ENCODE results near the gene CHRDL2. TPM values are rescaled to one million over a fixed set of nuclear protein-coding genes. Genes with fewer than 3 reads are reported as not detected.

Gene CHRDL2
- total and polyA plus RNA-seq, 7 experiments from 2014 or later = not detected

DNA sequence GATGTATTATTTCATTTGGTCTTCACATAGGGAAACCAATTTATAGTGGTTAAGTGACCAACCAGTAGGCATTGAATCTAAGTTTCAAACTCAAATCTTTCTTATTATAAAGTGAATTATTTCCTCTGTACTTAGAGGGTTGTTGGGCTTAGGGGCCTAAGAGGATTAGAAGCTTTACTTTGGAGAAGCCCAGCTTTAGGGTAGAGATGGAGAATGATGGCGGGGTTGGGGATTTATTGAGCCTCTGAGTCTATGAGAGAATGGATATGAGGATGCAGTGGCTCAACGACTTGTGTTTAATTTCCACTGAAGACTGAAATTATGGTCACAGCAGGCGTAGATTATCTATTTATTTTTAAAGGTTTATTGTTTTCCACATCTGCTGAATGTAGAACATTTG is 55.5 kb downstream of the CHRDL2 start:
- Histone ChIP-seq H3K27me3 (ENCODE audit: control insufficient read depth in 2 of 2, insufficient read depth in 2 of 2, low read length in 2 of 2) (no peaks in the 10 kb centered on the region), H3K9me3 (ENCODE audit: control insufficient read depth in 2 of 3, low read length in 3 of 3) (no peaks in the 10 kb centered on the region), H3K4me3 (ENCODE audit: low read length) (no peak overlapping the region), H3K36me3 (ENCODE audit: control insufficient read depth in 2 of 3, insufficient read depth in 3 of 3, low read length in 3 of 3) (no peaks in the 10 kb centered on the region), H3K27ac (ENCODE audit: low read depth, low read length) (no peak overlapping the region), H3K4me1 (ENCODE audit: control insufficient read depth in 2 of 2, insufficient read depth in 2 of 2, low read length in 2 of 2) (no peaks in the 10 kb centered on the region)
- H3K9me3 Mint-ChIP-seq = peaks cover 0 to 2% (median 0%) of the 10 kb centered on the region in 11 donors
- CTCF ChIA-PET = no interaction called here
- no peaks in the 10 kb centered on the region for H3K4me1 Mint-ChIP-seq
- no peak overlapping the region for H3K27ac Mint-ChIP-seq
- H3K36me3 Mint-ChIP-seq = peaks cover 0 to 5% (median 0%) of the 10 kb centered on the region in 5 donors
- POLR2A ChIA-PET = no interaction called here
- H3K4me3 Mint-ChIP-seq = no peak overlapping the region
- DNase-seq = no peak
- intact Hi-C loops (cut with micrococcal nuclease) = no loop called here
- ATAC-seq = no peak
- peaks cover 0 to 4% (median 0%) of the 10 kb centered on the region in 5 donors for H3K27me3 Mint-ChIP-seq

DNA sequence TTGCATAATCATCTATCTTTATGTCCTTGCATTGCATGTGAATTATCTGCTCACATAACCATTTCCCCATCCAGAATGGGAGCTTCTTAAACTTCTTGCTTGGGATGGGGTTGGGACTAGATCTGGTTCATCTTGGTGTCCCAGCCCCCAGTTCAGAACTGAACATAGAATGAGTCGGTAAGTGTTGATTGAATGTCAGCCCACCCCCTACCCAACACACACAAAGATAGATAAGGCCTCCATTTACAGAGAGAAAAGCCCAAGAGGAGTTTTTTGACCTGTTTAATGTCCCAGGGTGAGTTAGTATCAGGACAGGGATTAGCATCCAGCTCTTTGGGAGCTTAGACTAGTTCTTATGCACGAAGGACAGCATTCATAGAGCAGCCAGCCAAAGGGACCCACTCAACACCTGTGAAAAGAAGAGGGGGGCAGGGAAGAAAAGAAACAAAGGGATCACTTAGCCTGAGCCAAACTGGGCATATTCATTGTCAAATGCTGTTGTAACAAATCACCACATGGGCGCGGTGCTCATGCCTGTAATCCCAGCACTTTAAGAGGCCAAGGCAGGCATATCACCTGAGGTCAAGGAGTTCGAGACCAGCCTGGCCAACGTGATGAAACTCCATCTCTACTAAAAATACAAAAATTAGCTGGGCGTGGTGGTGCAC is 57.4 kb downstream of the CHRDL2 start:
- Mint-ChIP-seq H3K27me3 (no peaks in the 10 kb centered on the region), H3K27ac (no peak overlapping the region), H3K36me3 (peaks cover 0 to 5% (median 0%) of the 10 kb centered on the region in 5 donors), H3K4me3 (no peak overlapping the region), H3K4me1 (no peaks in the 10 kb centered on the region), H3K9me3 (peaks cover 0 to 2% (median 0%) of the 10 kb centered on the region in 11 donors)
- no peak overlapping the region for H3K27ac ChIP-seq (ENCODE audit: low read depth, low read length)
- no peak overlapping the region for H3K4me3 ChIP-seq (ENCODE audit: low read length)
- intact Hi-C loops (cut with micrococcal nuclease) = no loop called here
- no peaks in the 10 kb centered on the region for H3K9me3 ChIP-seq (ENCODE audit: control insufficient read depth in 2 of 3, low read length in 3 of 3)
- DNase-seq (no peak), ATAC-seq (no peak)
- H3K36me3 ChIP-seq (ENCODE audit: control insufficient read depth in 2 of 3, insufficient read depth in 3 of 3, low read length in 3 of 3) = no peaks in the 10 kb centered on the region
- POLR2A ChIA-PET = no interaction called here
- no peaks in the 10 kb centered on the region for H3K27me3 ChIP-seq (ENCODE audit: control insufficient read depth in 2 of 2, insufficient read depth in 2 of 2, low read length in 2 of 2)
- CTCF ChIA-PET = no interaction called here
- no peaks in the 10 kb centered on the region for H3K4me1 ChIP-seq (ENCODE audit: control insufficient read depth in 2 of 2, insufficient read depth in 2 of 2, low read length in 2 of 2)

DNA sequence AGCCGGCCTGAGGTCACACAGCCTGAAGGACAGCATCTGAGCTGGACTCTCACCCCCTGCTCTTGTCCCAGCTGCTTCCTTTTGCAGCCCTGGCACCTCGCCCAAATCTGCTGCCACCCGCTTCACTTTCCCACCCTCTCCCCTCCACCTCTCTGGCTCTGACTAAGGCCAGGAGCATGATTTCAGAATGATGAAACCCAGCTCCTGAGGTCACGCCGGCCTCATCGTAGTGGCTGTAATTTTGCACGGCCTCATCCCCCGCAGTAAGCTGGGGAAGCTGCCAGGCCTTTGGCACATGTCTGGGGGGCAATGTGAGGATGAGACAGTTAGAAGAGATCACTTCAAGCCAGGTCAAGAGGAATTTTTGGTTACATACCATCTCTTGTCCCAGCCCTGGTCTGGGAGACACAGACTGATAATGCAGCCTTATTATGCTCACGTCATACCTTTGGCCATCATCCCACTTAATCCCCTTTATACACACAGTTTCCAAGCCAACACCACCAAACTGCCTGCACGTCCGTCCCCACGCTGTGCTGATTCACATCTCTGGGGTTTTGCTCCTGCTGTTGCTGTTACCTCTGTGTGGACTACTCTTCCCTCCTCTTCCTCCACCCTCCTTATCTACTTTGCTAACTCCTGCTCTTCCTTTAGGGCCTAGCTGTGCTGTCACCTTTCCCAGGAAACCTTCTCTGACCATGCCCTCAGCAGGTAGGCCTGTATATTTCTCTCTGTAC is 58.1 kb downstream of the CHRDL2 start:
- no peaks in the 10 kb centered on the region for H3K4me1 ChIP-seq (ENCODE audit: control insufficient read depth in 2 of 2, insufficient read depth in 2 of 2, low read length in 2 of 2)
- no peaks in the 10 kb centered on the region for H3K27me3 ChIP-seq (ENCODE audit: control insufficient read depth in 2 of 2, insufficient read depth in 2 of 2, low read length in 2 of 2)
- H3K4me1 Mint-ChIP-seq = no peaks in the 10 kb centered on the region
- H3K9me3 Mint-ChIP-seq = peaks cover 0 to 2% (median 0%) of the 10 kb centered on the region in 11 donors
- no peak for DNase-seq
- ChIA-PET CTCF (no interaction called here), POLR2A (no interaction called here)
- H3K27ac Mint-ChIP-seq = no peak overlapping the region
- H3K4me3 Mint-ChIP-seq = no peak overlapping the region
- H3K27ac ChIP-seq (ENCODE audit: low read depth, low read length) = no peak overlapping the region
- H3K36me3 ChIP-seq (ENCODE audit: control insufficient read depth in 2 of 3, insufficient read depth in 3 of 3, low read length in 3 of 3) = no peaks in the 10 kb centered on the region
- H3K36me3 Mint-ChIP-seq = peaks cover 0 to 5% (median 0%) of the 10 kb centered on the region in 5 donors
- no peaks in the 10 kb centered on the region for H3K27me3 Mint-ChIP-seq
- H3K4me3 ChIP-seq (ENCODE audit: low read length) = no peak overlapping the region
- intact Hi-C loops (cut with micrococcal nuclease) = no loop called here
- no peak for ATAC-seq
- no peaks in the 10 kb centered on the region for H3K9me3 ChIP-seq (ENCODE audit: control insufficient read depth in 2 of 3, low read length in 3 of 3)

DNA sequence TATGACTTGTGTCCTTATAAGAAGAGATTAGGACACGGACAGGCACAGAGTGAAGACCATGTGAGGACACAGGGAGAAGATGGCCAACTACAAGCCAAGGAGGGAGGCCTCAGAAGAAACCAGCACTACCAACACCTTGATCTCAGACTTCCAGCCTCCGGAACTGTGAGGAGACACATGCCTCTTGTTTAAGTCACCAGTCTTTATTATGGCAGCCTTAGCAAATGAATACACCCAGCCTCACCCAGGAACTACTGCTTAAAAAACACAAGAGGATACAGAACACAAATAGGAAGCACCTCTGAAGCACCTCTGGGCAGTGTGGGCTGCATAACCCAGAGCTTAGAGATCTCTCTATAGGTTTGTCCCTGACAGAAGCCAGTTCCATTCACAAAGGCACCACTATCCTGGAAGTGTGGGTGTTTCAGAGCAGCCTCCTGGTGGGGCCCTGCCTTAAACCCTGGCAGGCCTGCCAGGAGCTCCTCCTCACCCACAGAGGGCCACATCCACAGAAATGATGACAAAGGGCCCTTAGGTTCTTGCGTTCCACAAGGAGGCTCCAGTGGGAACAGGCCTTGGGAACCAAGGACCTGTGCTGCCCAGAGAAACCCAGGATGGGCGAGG is 58.8 kb downstream of the CHRDL2 start:
- H3K27me3 ChIP-seq (ENCODE audit: control insufficient read depth in 2 of 2, insufficient read depth in 2 of 2, low read length in 2 of 2) = no peaks in the 10 kb centered on the region
- no peak overlapping the region for H3K4me3 Mint-ChIP-seq
- H3K4me3 ChIP-seq (ENCODE audit: low read length) = no peak overlapping the region
- H3K9me3 Mint-ChIP-seq = peaks cover 0 to 2% (median 0%) of the 10 kb centered on the region in 11 donors
- no peaks in the 10 kb centered on the region for H3K9me3 ChIP-seq (ENCODE audit: control insufficient read depth in 2 of 3, low read length in 3 of 3)
- no peak overlapping the region for H3K27ac ChIP-seq (ENCODE audit: low read depth, low read length)
- no peaks in the 10 kb centered on the region for H3K27me3 Mint-ChIP-seq
- intact Hi-C loops (cut with micrococcal nuclease) = no loop called here
- no peaks in the 10 kb centered on the region for H3K36me3 ChIP-seq (ENCODE audit: control insufficient read depth in 2 of 3, insufficient read depth in 3 of 3, low read length in 3 of 3)
- no peaks in the 10 kb centered on the region for H3K4me1 Mint-ChIP-seq
- H3K27ac Mint-ChIP-seq = no peak overlapping the region
- POLR2A ChIA-PET = no interaction called here
- CTCF ChIA-PET = no interaction called here
- H3K4me1 ChIP-seq (ENCODE audit: control insufficient read depth in 2 of 2, insufficient read depth in 2 of 2, low read length in 2 of 2) = no peaks in the 10 kb centered on the region
- no peak for DNase-seq
- H3K36me3 Mint-ChIP-seq = peaks cover 0 to 5% (median 0%) of the 10 kb centered on the region in 5 donors
- no peak for ATAC-seq

DNA sequence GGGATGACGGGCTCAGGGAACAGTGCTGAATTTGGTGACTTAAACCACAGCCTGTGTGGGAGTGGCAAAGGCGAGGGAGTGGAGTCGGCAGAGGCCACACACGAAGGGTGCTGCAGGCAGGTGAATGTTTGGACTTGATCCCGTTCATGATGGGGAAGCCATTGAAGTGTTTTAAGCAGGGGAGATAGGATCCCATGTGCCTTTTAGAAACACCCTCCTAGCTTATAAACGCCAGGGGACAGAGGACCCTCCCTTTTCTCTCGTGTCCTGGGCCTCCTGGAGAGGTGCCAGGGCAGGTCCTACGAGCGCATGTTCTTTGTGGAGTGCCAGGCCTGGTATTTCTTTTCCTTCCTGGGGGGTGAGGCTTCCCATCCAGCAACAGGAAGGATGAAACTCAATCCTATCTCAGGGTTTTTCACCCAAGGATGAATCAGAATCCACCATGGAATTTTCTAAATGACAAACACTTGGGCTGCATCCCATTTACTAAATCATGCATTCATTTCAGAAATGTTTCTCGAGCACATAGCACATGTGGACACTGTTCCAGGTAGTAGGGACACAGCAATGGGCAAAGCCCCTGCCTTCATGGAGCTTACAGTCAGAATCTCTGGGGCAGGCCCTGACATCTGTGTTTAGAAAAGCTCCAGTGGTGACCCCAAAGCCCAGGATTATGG is 59.6 kb downstream of the CHRDL2 start:
- Mint-ChIP-seq H3K4me3 (no peak overlapping the region), H3K9me3 (peaks cover 0 to 2% (median 0%) of the 10 kb centered on the region in 11 donors), H3K36me3 (peaks cover 0 to 5% (median 0%) of the 10 kb centered on the region in 5 donors), H3K4me1 (no peaks in the 10 kb centered on the region), H3K27ac (no peak overlapping the region), H3K27me3 (no peaks in the 10 kb centered on the region)
- ATAC-seq (no peak), DNase-seq (no peak)
- no peaks in the 10 kb centered on the region for H3K36me3 ChIP-seq (ENCODE audit: control insufficient read depth in 2 of 3, insufficient read depth in 3 of 3, low read length in 3 of 3)
- H3K27me3 ChIP-seq (ENCODE audit: control insufficient read depth in 2 of 2, insufficient read depth in 2 of 2, low read length in 2 of 2) = no peaks in the 10 kb centered on the region
- H3K4me1 ChIP-seq (ENCODE audit: control insufficient read depth in 2 of 2, insufficient read depth in 2 of 2, low read length in 2 of 2) = no peaks in the 10 kb centered on the region
- ChIA-PET POLR2A (no interaction called here), CTCF (no interaction called here)
- intact Hi-C loops (cut with micrococcal nuclease) = no loop called here
- H3K9me3 ChIP-seq (ENCODE audit: control insufficient read depth in 2 of 3, low read length in 3 of 3) = no peaks in the 10 kb centered on the region
- H3K27ac ChIP-seq (ENCODE audit: low read depth, low read length) = no peak overlapping the region
- H3K4me3 ChIP-seq (ENCODE audit: low read length) = no peak overlapping the region

DNA sequence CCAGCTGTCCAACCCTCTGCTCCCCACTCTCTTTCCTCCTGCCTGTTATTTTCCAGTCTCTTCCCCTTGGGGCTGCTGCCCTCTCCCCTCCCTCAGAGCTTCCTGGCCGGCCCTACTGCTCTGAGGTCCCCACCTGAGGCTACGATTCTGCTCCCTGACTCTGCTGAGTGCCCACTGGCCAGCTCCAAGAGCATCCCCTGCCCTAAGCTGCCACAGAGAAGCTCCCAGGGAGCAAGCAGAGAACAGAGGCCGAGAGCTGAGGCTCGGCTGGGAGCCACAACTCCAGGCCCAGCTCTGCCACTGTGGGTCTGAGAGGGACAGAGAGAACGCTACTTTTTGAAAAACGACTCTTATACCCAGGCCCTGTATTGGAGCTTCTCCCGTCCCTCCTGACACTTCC is 61.1 kb downstream of the CHRDL2 start:
- no peak for ATAC-seq
- H3K9me3 ChIP-seq (ENCODE audit: control insufficient read depth in 2 of 3, low read length in 3 of 3) = no peaks in the 10 kb centered on the region
- CTCF ChIA-PET = no interaction called here

More for the DNA sequence above, 61.1 kb downstream of the CHRDL2 start:
- Histone ChIP-seq H3K36me3 (ENCODE audit: control insufficient read depth in 2 of 3, insufficient read depth in 3 of 3, low read length in 3 of 3) (no peaks in the 10 kb centered on the region), H3K27me3 (ENCODE audit: control insufficient read depth in 2 of 2, insufficient read depth in 2 of 2, low read length in 2 of 2) (no peaks in the 10 kb centered on the region), H3K4me1 (ENCODE audit: control insufficient read depth in 2 of 2, insufficient read depth in 2 of 2, low read length in 2 of 2) (no peaks in the 10 kb centered on the region), H3K4me3 (ENCODE audit: low read length) (no peak overlapping the region), H3K27ac (ENCODE audit: low read depth, low read length) (no peak overlapping the region)
- H3K4me3 Mint-ChIP-seq = no peak overlapping the region
- no peaks in the 10 kb centered on the region for H3K4me1 Mint-ChIP-seq
- intact Hi-C loops (cut with micrococcal nuclease) = no loop called here
- no peak overlapping the region for H3K27ac Mint-ChIP-seq
- H3K36me3 Mint-ChIP-seq = peaks cover 0 to 5% (median 0%) of the 10 kb centered on the region in 5 donors
- H3K27me3 Mint-ChIP-seq = no peaks in the 10 kb centered on the region
- DNase-seq = no peak
- peaks cover 0 to 2% (median 0%) of the 10 kb centered on the region in 11 donors for H3K9me3 Mint-ChIP-seq
- POLR2A ChIA-PET = interaction anchor here (0.6 kb wide), 1 partner anchor 162 kb away, joined by 3 read pairs; no protein-coding TSS in a partner anchor
